ENCODE results near the gene PKIG.

DNA sequence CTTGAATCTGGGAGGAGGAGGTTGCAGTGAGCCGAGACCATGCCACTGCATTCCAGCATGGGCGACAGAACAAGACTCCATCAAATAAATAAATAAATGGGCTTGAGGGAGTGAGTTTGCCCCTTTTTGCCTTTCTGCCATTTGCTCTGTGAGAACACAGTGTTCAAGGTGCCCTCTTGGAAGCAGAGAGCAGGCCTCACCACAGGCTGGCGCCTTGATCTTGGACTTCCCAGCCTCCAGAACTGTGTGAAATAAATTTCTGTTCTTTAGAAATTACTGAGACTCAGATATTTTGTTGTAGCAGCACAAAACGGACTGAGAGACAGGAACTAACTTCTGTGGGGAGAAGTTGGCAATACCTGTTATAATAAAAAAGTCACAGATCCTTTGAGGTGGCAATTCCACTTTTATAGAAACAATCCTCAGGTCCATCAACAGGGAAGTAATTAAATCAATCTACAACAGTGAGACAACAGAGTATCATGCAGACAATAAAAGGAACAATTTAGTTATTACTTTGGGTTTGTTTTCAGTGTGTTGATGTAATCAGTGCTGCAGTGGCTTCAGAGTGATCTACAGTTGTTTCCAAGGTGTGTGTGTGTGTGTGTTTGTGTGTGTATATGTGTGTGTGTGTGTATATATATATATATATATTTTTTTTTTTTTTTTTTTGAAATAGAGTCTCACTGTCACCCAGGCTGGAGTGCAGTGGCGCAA lies 24.5 kb downstream of the PKIG start:
- TF ChIP-seq CTCF (IDR thresholded peaks at IDR 0.05) (no peak), EP300 (IDR thresholded peaks at IDR 0.05) (no peak)

Data from ovary (tissue), 3 donors.